H1 (cell line): ENCODE data around the gene PAGE2. TPM values are rescaled to one million over a fixed set of nuclear protein-coding genes. Genes with fewer than 3 reads are reported as not detected.

Source experiments
- CTCF ChIA-PET: fragments of 300-600 bp; sonication (Branson Sonifier 250); formaldehyde crosslinking; loops from one replicate; lab custom pipeline; 2021; ENCODE audit not compliant: partially characterized antibody; lab: Charles Lee
- POLR2A ChIA-PET: fragments of 300-600 bp; sonication (Branson Sonifier 250); formaldehyde crosslinking; loops from one replicate; lab custom pipeline; 2021; ENCODE audit warnings: inconsistent platforms; ENCODE audit not compliant: partially characterized antibody; lab: Charles Lee
- DNase-seq, 2 experiments: peaks; one replicate each; pipeline versions ENCODE4 v3.0.0 to v3.0.0-alpha.2; 2010 to 2022; ENCODE audit warnings: low spot score in 2 of 2, low read depth in 1 of 2, mixed read lengths in 1 of 2
- FAIRE-seq: peaks from 2 replicates; lab custom pipeline; 2011; peaks lifted over from hg19 to GRCh38; lab: Jason Lieb, UNC
- H2AFZ ChIP-seq: 2 replicates; pipeline ENCODE4 v1.8.1; 2012; ENCODE audit warnings: low read length, inconsistent platforms
- H2AK5ac ChIP-seq: 2 replicates; pipeline ENCODE4 v1.6.1; 2013; ENCODE audit warnings: low read depth, low read length
- H2BK120ac ChIP-seq: replicated peaks from 2 replicates; pipeline ENCODE3; 2013; ENCODE audit warnings: low read depth, low read length, inconsistent platforms
- H2BK12ac ChIP-seq: 2 replicates; pipeline ENCODE4 v1.6.1; 2013; ENCODE audit warnings: low read depth, low read length
- H2BK15ac ChIP-seq: 2 replicates; pipeline ENCODE4 v1.6.1; 2013; ENCODE audit warnings: low read length
- H2BK20ac ChIP-seq: 2 replicates; pipeline ENCODE4 v1.6.1; 2013; ENCODE audit warnings: low read length
- H2BK5ac ChIP-seq: 2 replicates; pipeline ENCODE4 v1.6.1; 2013; ENCODE audit warnings: low read depth, low read length
- H3K14ac ChIP-seq: 2 replicates; pipeline ENCODE4 v1.6.1; 2013; ENCODE audit warnings: inconsistent platforms; ENCODE audit not compliant: insufficient read length
- H3K18ac ChIP-seq: 2 replicates; pipeline ENCODE4 v1.6.1; 2013; ENCODE audit warnings: low read length; ENCODE audit errors: extremely low read depth
- H3K23ac ChIP-seq: 2 replicates; pipeline ENCODE4 v1.6.1; 2013; ENCODE audit warnings: inconsistent platforms; ENCODE audit not compliant: insufficient read length
- H3K23me2 ChIP-seq: 2 replicates; pipeline ENCODE4 v1.6.1; 2013; ENCODE audit warnings: low read depth, low read length
- H3K27ac ChIP-seq: 2 replicates; pipeline ENCODE4 v1.6.1; 2011; ENCODE audit warnings: low read depth, low read length, inconsistent platforms
- H3K27me3 ChIP-seq, 4 experiments: replicated peaks in 1 of 4; 1 replicate in 1 of 4; 2 replicates in 3 of 4; pipeline versions ENCODE4 v1.6.1 to v1.8.1; 2011 to 2013; ENCODE audit warnings: low read length in 3 of 4, mild to moderate bottlenecking in 3 of 4, inconsistent platforms in 2 of 4, mixed read lengths in 2 of 4, moderate library complexity in 1 of 4; ENCODE audit not compliant: control insufficient read depth in 3 of 4, insufficient read depth in 3 of 4; ENCODE audit errors: extremely low read depth in 1 of 4
- H3K36me3 ChIP-seq, 4 experiments: 2 replicates each; pipeline versions ENCODE4 v1.6.1 to v1.8.1; 2011 to 2013; ENCODE audit warnings: mild to moderate bottlenecking in 4 of 4, low read length in 3 of 4, moderate library complexity in 2 of 4, control low read depth in 1 of 4, inconsistent platforms in 1 of 4; ENCODE audit not compliant: insufficient read depth in 4 of 4, control insufficient read depth in 2 of 4
- H3K4ac ChIP-seq: replicated peaks from 2 replicates; pipeline ENCODE3; 2013; ENCODE audit warnings: low read length, low read depth, mixed read lengths, inconsistent platforms; ENCODE audit not compliant: insufficient read length
- H3K4me1 ChIP-seq, 4 experiments: replicated peaks in 1 of 4; 1 replicate in 1 of 4; 2 replicates in 3 of 4; pipeline versions ENCODE4 v1.6.1 to v1.8.1; 2011 to 2013; ENCODE audit warnings: low read length in 3 of 4, inconsistent platforms in 2 of 4, mixed read lengths in 1 of 4; ENCODE audit not compliant: insufficient read depth in 4 of 4, control insufficient read depth in 3 of 4
- H3K4me2 ChIP-seq, 2 experiments: 2 replicates each; pipeline versions ENCODE4 v1.6.1 to v1.8.1; 2011 to 2013; ENCODE audit warnings: low read depth in 2 of 2, low read length in 2 of 2, control low read depth in 1 of 2, inconsistent platforms in 1 of 2, mild to moderate bottlenecking in 1 of 2; ENCODE audit not compliant: insufficient read depth in 1 of 2
- H3K4me3 ChIP-seq, 4 experiments: fragments of 200-600, 300-600 bp in 1 of 4; sonication (generic), shearing (Covaris generic), sonication (Bioruptor Twin) in 1 of 4; 2 replicates each; pipeline versions ENCODE4 v1.5.1 to v1.8.1; 2011 to 2016; ENCODE audit warnings: low read length in 4 of 4, low read depth in 3 of 4, control low read depth in 2 of 4, inconsistent platforms in 2 of 4, mild to moderate bottlenecking in 2 of 4, mixed read lengths in 1 of 4, moderate library complexity in 1 of 4; ENCODE audit not compliant: insufficient read depth in 2 of 4; ENCODE audit errors: extremely low read depth in 1 of 4
- H3K56ac ChIP-seq: replicated peaks from 2 replicates; pipeline ENCODE3; 2013; ENCODE audit warnings: low read depth, mild to moderate bottlenecking, mixed read lengths, low read length, inconsistent platforms; ENCODE audit not compliant: insufficient read length
- H3K79me1 ChIP-seq: 2 replicates; pipeline ENCODE4 v1.6.1; 2013; ENCODE audit warnings: low read depth, low read length, control low read depth
- H3K79me2 ChIP-seq, 2 experiments: 2 replicates each; pipeline versions ENCODE4 v1.6.1 to v1.8.1; 2012 to 2013; ENCODE audit warnings: low read length in 2 of 2, mild to moderate bottlenecking in 2 of 2, inconsistent platforms in 1 of 2; ENCODE audit not compliant: insufficient read depth in 2 of 2, control insufficient read depth in 1 of 2
- H3K9ac ChIP-seq, 4 experiments: replicated peaks in 1 of 4; 1 replicate in 1 of 4; 2 replicates in 3 of 4; pipeline versions ENCODE4 v1.6.1 to v1.8.1; 2011 to 2013; ENCODE audit warnings: low read depth in 3 of 4, low read length in 3 of 4, control low read depth in 2 of 4, mild to moderate bottlenecking in 2 of 4, moderate library complexity in 2 of 4, inconsistent platforms in 1 of 4; ENCODE audit errors: extremely low read depth in 1 of 4
- H3K9me3 ChIP-seq, 2 experiments: 2 replicates each; pipeline versions ENCODE4 v1.6.1 to v1.8.1; 2012 to 2013; ENCODE audit warnings: mild to moderate bottlenecking in 2 of 2, moderate library complexity in 2 of 2, control low read depth in 1 of 2, inconsistent platforms in 1 of 2, low read depth in 1 of 2, low read length in 1 of 2, mixed read lengths in 1 of 2; ENCODE audit not compliant: insufficient read depth in 2 of 2
- H4K20me1 ChIP-seq, 2 experiments: replicated peaks in 1 of 2; 2 replicates each; pipeline versions ENCODE3 to v1.8.1; 2011 to 2013; ENCODE audit warnings: inconsistent platforms in 2 of 2, low read length in 2 of 2, mild to moderate bottlenecking in 1 of 2; ENCODE audit not compliant: insufficient read depth in 2 of 2, control insufficient read depth in 1 of 2
- H4K5ac ChIP-seq: 2 replicates; pipeline ENCODE4 v1.6.1; 2013; ENCODE audit warnings: low read length, low read depth, mixed read lengths, inconsistent platforms; ENCODE audit not compliant: insufficient read length
- H4K8ac ChIP-seq: 2 replicates; pipeline ENCODE4 v1.8.0; 2013; ENCODE audit warnings: mild to moderate bottlenecking, moderate library complexity, low read length, inconsistent platforms; ENCODE audit not compliant: insufficient read depth; ENCODE audit errors: extremely low read depth
- H4K91ac ChIP-seq: replicated peaks from 2 replicates; pipeline ENCODE3; 2013; ENCODE audit warnings: low read length, mixed read lengths, inconsistent platforms; ENCODE audit not compliant: insufficient read length
- CHD2 ChIP-seq: IDR thresholded peaks from 2 replicates; pipeline ENCODE4 v1.6.1; 2012; ENCODE audit warnings: low read length, improper control_type of control experiment
- JUND ChIP-seq: IDR thresholded peaks from 2 replicates; pipeline ENCODE4 v1.6.1; 2011; ENCODE audit warnings: mild to moderate bottlenecking, improper control_type of control experiment, low read length
- KDM5A ChIP-seq: fragments of 200-600 bp; IDR thresholded peaks from 2 replicates; pipeline ENCODE4 v1.7.1; 2012; ENCODE audit warnings: mild to moderate bottlenecking, low read length, inconsistent platforms, mixed read lengths
- WGBS, 2 experiments: shearing (Covaris generic) in 1 of 2; methylation state at CpG; one replicate each; pipeline versions ENCODE4 v1.1.6 to v1.1.7; 2013 to 2015; ENCODE audit warnings: low lambda C conversion rate in 2 of 2, mixed read lengths in 2 of 2, inconsistent platforms in 1 of 2, low coverage in 1 of 2, missing lambda C conversion rate in 1 of 2; ENCODE audit not compliant: insufficient replicate concordance in 2 of 2, insufficient coverage in 1 of 2, insufficient read length in 1 of 2; ENCODE audit errors: extremely low coverage in 1 of 2, missing lambda C conversion rate in 1 of 2; 5-methylcytosine and 5-hydroxymethylcytosine counted together
- polyA plus RNA-seq, 7 experiments: library from polyadenylated mRNA; depleted of rRNA in 3 of 7; stranded (reverse) in 5 of 7; unstranded in 2 of 7; fragments of >200 nt in 5 of 7; fragments of 200-250 nt in 2 of 7; gene quantifications; 1 replicate in 5 of 7; 2 replicates in 1 of 7; 4 replicates in 1 of 7; pipeline versions ENCODE4 v1.2.1 to v1.2.3, GENCODE V29; 2011 to 2013; ENCODE audit warnings: missing spikeins in 2 of 7, mixed read lengths in 2 of 7
- total RNA-seq: library from RNA; stranded (reverse); fragmentation: NEBNext Ultra II Directional; extraction: Animal tissue kit (Norgen Biotek cat#: 25700); gene quantifications from 2 replicates; pipeline ENCODE4 v1.2.1, GENCODE V29; 2021

Gene PAGE2
- total and polyA plus RNA-seq, 2 of the 8 experiments (the other 6 are each of a cell fraction or from before 2014, with no cell fraction given): not detected

GRCh38 chrX:55123900-55124299 lies 35.1 kb downstream of the PAGE2 start:
- Histone ChIP-seq H3K4me3 (no peak overlapping the region), H3K23ac (no peak overlapping the region), H3K9me3 (no peaks in the 10 kb centered on the region), H2BK20ac (no peak overlapping the region), H2BK15ac (no peak overlapping the region), H4K20me1 (no peaks in the 10 kb centered on the region), H4K91ac (no peak overlapping the region), H3K27me3 (no peaks in the 10 kb centered on the region), H3K9ac (no peak overlapping the region), H3K4me1 (no peaks in the 10 kb centered on the region), H3K14ac (no peak overlapping the region), H2AFZ (no peak overlapping the region), H3K36me3 (no peaks in the 10 kb centered on the region), H3K56ac (no peak overlapping the region), H4K5ac (no peak overlapping the region), H3K79me1 (no peaks in the 10 kb centered on the region), H4K8ac (no peak overlapping the region), H2BK12ac (no peak overlapping the region), H3K79me2 (no peaks in the 10 kb centered on the region), H2BK5ac (no peak overlapping the region), H3K23me2 (no peaks in the 10 kb centered on the region), H3K4ac (no peak overlapping the region), H3K18ac (no peak overlapping the region), H2AK5ac (no peak overlapping the region), H2BK120ac (no peak overlapping the region), H3K27ac (no peak overlapping the region), H3K4me2 (no peak overlapping the region)
- CTCF ChIA-PET: no interaction called here
- FAIRE-seq: no peak
- no peak for TF ChIP-seq KDM5A
- no peak for TF ChIP-seq CHD2
- no peak for TF ChIP-seq JUND
- 97% methylated on average over 7 of the region's 7 CpGs; no CpG with 5 or more reads in 1 of the 2 experiments for WGBS, 2 experiments
- POLR2A ChIA-PET: no interaction called here
- no peak for DNase-seq
